K562 (cell line): Measurements from ENCODE around the gene PCSK5. TPM values are rescaled to one million over a fixed set of nuclear protein-coding genes. Genes with fewer than 3 reads are reported as not detected.

ENCODE experiments used
- ATAC-seq: fragments of 200-7000 bp; cut with Tn5 transposase; 3 replicates; pipeline ENCODE4 v1.9.1; 2020; ENCODE audit warnings: moderate library complexity
- BruUV-seq: library from RNA; stranded (reverse); fragments of 400-500 nt; replicated peaks from 2 replicates; lab custom pipeline; 2021; lab: Mats Ljungman, UMichigan
- CTCF ChIA-PET: fragments of 300-600 bp; formaldehyde crosslinking; extraction: SDS; loops from one replicate; lab custom pipeline; 2021; ENCODE audit warnings: low intra/inter-chr PET ratio; lab: Yijun Ruan, JAX
- POLR2A ChIA-PET: fragments of 300-600, 350-650 bp; sonication (Branson Sonifier 250); formaldehyde crosslinking; extraction: SDS; loops from one replicate; lab custom pipeline; 2021; ENCODE audit warnings: antibody characterized with exemption, inconsistent platforms; lab: Yijun Ruan, JAX
- DNase-seq, 4 experiments: peaks; one replicate each; pipeline versions ENCODE4 v3.0.0 to v3.0.0-alpha.2; 2011 to 2018; ENCODE audit warnings: low spot score in 3 of 4, mixed read lengths in 3 of 4; ENCODE audit errors: extremely low read depth in 1 of 4
- FAIRE-seq: peaks from 2 replicates; lab custom pipeline; 2011; peaks lifted over from hg19 to GRCh38; lab: Jason Lieb, UNC
- H2AFZ ChIP-seq: 2 replicates; pipeline ENCODE4 v1.6.0; 2011; ENCODE audit warnings: low read depth, low read length, control low read depth, inconsistent platforms
- H3K27ac ChIP-seq: fragments of 200-600 bp; 3 replicates; pipeline ENCODE4 v1.8.0; 2011; ENCODE audit warnings: low read depth, mild to moderate bottlenecking, control low read depth, inconsistent platforms, low read length, moderate library complexity, mixed read lengths; ENCODE audit errors: extremely low read depth
- H3K27me3 ChIP-seq, 2 experiments: fragments of 300-600 bp in 1 of 2; 2 replicates in 1 of 2; 3 replicates in 1 of 2; pipeline versions ENCODE4 v1.6.0 to v1.8.0; 2011; ENCODE audit warnings: inconsistent platforms in 2 of 2, low read length in 2 of 2, mild to moderate bottlenecking in 1 of 2, mixed read lengths in 1 of 2, moderate library complexity in 1 of 2; ENCODE audit not compliant: control insufficient read depth in 2 of 2, insufficient read depth in 2 of 2
- H3K36me3 ChIP-seq: fragments of 300-600 bp; 3 replicates; pipeline ENCODE4 v1.8.0; 2011; ENCODE audit warnings: mild to moderate bottlenecking, low read length, inconsistent platforms; ENCODE audit not compliant: control insufficient read depth, insufficient read depth
- H3K4me1 ChIP-seq, 2 experiments: fragments of 200-600 bp in 1 of 2; replicated peaks in 1 of 2; 2 replicates in 1 of 2; 3 replicates in 1 of 2; pipeline versions ENCODE4 v1.5.1 to v1.8.0; 2011; ENCODE audit warnings: inconsistent platforms in 2 of 2, low read length in 2 of 2, mild to moderate bottlenecking in 1 of 2, mixed read lengths in 1 of 2, moderate library complexity in 1 of 2; ENCODE audit not compliant: control insufficient read depth in 2 of 2, insufficient read depth in 2 of 2
- H3K4me2 ChIP-seq: 2 replicates; pipeline ENCODE4 v1.6.1; 2011; ENCODE audit warnings: low read length, control low read depth, inconsistent platforms, mixed read lengths; ENCODE audit not compliant: insufficient read depth
- H3K4me3 ChIP-seq: fragments of 200-600 bp; sonication (generic), shearing (Covaris generic); 2 replicates; pipeline ENCODE4 v1.5.1; 2016; ENCODE audit warnings: control low read depth, inconsistent platforms
- H3K79me2 ChIP-seq: fragments of 200-600 bp; 3 replicates; pipeline ENCODE4 v1.8.0; 2011; ENCODE audit warnings: low read length, inconsistent platforms; ENCODE audit not compliant: control insufficient read depth, insufficient read depth
- H3K9ac ChIP-seq, 2 experiments: 2 replicates each; pipeline versions ENCODE4 v1.6.0 to v1.6.1; 2011; ENCODE audit warnings: low read depth in 2 of 2, low read length in 2 of 2, control low read depth in 1 of 2, inconsistent platforms in 1 of 2, mild to moderate bottlenecking in 1 of 2, mixed read lengths in 1 of 2; ENCODE audit not compliant: insufficient read depth in 1 of 2
- H3K9me1 ChIP-seq: one replicate; pipeline ENCODE4 v1.6.0; 2011; ENCODE audit warnings: inconsistent platforms, mild to moderate bottlenecking, low read length, moderate library complexity; ENCODE audit not compliant: control insufficient read depth, insufficient read depth
- H3K9me3 ChIP-seq: replicated peaks from 2 replicates; pipeline ENCODE4 v1.5.1; 2011; ENCODE audit warnings: low read depth, low read length, inconsistent platforms; ENCODE audit not compliant: control insufficient read depth, insufficient read depth
- H4K20me1 ChIP-seq: replicated peaks from 2 replicates; pipeline ENCODE4 v1.6.1; 2011; ENCODE audit warnings: low read length, inconsistent platforms, mixed read lengths; ENCODE audit not compliant: control insufficient read depth, insufficient read depth
- SOX6 ChIP-seq: fragments of 450-650 bp; IDR thresholded peaks from 2 replicates; pipeline ENCODE4 v1.6.1; 2014; ENCODE audit warnings: mild to moderate bottlenecking
- STAT5B ChIP-seq: fragments of 250-450 bp; sonication (Bioruptor Pico); IDR thresholded peaks from 2 replicates; pipeline ENCODE4 v1.8.0; 2021; ENCODE audit warnings: mild to moderate bottlenecking, inconsistent platforms
- TAL1 ChIP-seq: fragments of 450-650 bp; IDR thresholded peaks from 2 replicates; pipeline ENCODE4 v1.6.1; 2016; ENCODE audit warnings: mild to moderate bottlenecking
- TSC22D4 ChIP-seq: fragments of 450-650 bp; IDR thresholded peaks from 2 replicates; pipeline ENCODE4 v1.6.1; 2016; ENCODE audit warnings: missing genetic modification characterization, missing biosample characterization, control low read depth
- WGBS: fragments of 100-300 bp; shearing (Covaris generic); methylation state at CpG from one replicate; pipeline ENCODE4 v1.1.6; 2016; ENCODE audit warnings: low coverage, mixed read lengths; ENCODE audit not compliant: insufficient coverage; ENCODE audit errors: missing lambda C conversion rate; 5-methylcytosine and 5-hydroxymethylcytosine counted together
- in situ Hi-C: fragments of 300-500 bp; cut with MboI; formaldehyde crosslinking; loops from 4 replicates; pipeline ENCODE4 v1.15.0; 2018; ENCODE audit warnings: inconsistent platforms, mixed read lengths
- intact Hi-C: fragments of 100-400 bp; cut with micrococcal nuclease; formaldehyde crosslinking; loops from 2 replicates; pipeline ENCODE4 v1.14.2; 2022
- polyA plus RNA-seq, 8 experiments: library from polyadenylated mRNA; depleted of rRNA in 4 of 8; stranded (reverse) in 5 of 8; unstranded in 3 of 8; fragments of >200 nt; fragmentation: Nextera tagmentation in 2 of 8; fragmentation: Illumina TruSeq in 1 of 8; extraction: Ambion mirVana in 2 of 8; extraction: Trizol in 1 of 8; gene quantifications; 2 replicates each; pipeline versions ENCODE4 v1.2.1 to v1.2.3, GENCODE V29; 2011 to 2014; ENCODE audit warnings: inconsistent platforms in 1 of 8, missing spikeins in 1 of 8
- total RNA-seq, 7 experiments: library from RNA; depleted of rRNA in 6 of 7; stranded (reverse); fragments of >200 nt in 6 of 7; fragmentation: Illumina TruSeq in 2 of 7; extraction: Trizol in 2 of 7; gene quantifications; 2 replicates each; pipeline versions ENCODE4 v1.2.1 to v1.2.3, GENCODE V29; 2011 to 2021; ENCODE audit warnings: low replicate concordance in 1 of 7
- TF ChIP-seq, protein P1 (sequence below): sonication (generic); formaldehyde crosslinking; IDR thresholded peaks from 2 replicates; pipeline ENCODE4 v1.8.0; 2023; ENCODE audit warnings: missing genetic modification reagents, mild to moderate bottlenecking, borderline replicate concordance
- TF ChIP-seq, protein P2 (sequence below): sonication (generic); formaldehyde crosslinking; IDR thresholded peaks from 2 replicates; pipeline ENCODE4 v1.8.0; 2023; ENCODE audit warnings: mild to moderate bottlenecking, missing genetic modification reagents

Gene PCSK5
- total and polyA plus RNA-seq, 9 of the 15 experiments (the other 6 are each of a cell fraction or from before 2014, with no cell fraction given): not detected

- TF ChIP-seq, protein P1, sequence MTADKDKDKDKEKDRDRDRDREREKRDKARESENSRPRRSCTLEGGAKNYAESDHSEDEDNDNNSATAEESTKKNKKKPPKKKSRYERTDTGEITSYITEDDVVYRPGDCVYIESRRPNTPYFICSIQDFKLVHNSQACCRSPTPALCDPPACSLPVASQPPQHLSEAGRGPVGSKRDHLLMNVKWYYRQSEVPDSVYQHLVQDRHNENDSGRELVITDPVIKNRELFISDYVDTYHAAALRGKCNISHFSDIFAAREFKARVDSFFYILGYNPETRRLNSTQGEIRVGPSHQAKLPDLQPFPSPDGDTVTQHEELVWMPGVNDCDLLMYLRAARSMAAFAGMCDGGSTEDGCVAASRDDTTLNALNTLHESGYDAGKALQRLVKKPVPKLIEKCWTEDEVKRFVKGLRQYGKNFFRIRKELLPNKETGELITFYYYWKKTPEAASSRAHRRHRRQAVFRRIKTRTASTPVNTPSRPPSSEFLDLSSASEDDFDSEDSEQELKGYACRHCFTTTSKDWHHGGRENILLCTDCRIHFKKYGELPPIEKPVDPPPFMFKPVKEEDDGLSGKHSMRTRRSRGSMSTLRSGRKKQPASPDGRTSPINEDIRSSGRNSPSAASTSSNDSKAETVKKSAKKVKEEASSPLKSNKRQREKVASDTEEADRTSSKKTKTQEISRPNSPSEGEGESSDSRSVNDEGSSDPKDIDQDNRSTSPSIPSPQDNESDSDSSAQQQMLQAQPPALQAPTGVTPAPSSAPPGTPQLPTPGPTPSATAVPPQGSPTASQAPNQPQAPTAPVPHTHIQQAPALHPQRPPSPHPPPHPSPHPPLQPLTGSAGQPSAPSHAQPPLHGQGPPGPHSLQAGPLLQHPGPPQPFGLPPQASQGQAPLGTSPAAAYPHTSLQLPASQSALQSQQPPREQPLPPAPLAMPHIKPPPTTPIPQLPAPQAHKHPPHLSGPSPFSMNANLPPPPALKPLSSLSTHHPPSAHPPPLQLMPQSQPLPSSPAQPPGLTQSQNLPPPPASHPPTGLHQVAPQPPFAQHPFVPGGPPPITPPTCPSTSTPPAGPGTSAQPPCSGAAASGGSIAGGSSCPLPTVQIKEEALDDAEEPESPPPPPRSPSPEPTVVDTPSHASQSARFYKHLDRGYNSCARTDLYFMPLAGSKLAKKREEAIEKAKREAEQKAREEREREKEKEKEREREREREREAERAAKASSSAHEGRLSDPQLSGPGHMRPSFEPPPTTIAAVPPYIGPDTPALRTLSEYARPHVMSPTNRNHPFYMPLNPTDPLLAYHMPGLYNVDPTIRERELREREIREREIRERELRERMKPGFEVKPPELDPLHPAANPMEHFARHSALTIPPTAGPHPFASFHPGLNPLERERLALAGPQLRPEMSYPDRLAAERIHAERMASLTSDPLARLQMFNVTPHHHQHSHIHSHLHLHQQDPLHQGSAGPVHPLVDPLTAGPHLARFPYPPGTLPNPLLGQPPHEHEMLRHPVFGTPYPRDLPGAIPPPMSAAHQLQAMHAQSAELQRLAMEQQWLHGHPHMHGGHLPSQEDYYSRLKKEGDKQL (CRISPR knock-in tag): no peak
- TF ChIP-seq TSC22D4 (tag): no peak
- TF ChIP-seq, protein P2, sequence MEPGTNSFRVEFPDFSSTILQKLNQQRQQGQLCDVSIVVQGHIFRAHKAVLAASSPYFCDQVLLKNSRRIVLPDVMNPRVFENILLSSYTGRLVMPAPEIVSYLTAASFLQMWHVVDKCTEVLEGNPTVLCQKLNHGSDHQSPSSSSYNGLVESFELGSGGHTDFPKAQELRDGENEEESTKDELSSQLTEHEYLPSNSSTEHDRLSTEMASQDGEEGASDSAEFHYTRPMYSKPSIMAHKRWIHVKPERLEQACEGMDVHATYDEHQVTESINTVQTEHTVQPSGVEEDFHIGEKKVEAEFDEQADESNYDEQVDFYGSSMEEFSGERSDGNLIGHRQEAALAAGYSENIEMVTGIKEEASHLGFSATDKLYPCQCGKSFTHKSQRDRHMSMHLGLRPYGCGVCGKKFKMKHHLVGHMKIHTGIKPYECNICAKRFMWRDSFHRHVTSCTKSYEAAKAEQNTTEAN: no peak
- TF ChIP-seq, all 486 proteins: peak for 0
Measured at GRCh38 chr9:76023715-76024195, 133.3 kb downstream of the PCSK5 start (continued).

DNA sequence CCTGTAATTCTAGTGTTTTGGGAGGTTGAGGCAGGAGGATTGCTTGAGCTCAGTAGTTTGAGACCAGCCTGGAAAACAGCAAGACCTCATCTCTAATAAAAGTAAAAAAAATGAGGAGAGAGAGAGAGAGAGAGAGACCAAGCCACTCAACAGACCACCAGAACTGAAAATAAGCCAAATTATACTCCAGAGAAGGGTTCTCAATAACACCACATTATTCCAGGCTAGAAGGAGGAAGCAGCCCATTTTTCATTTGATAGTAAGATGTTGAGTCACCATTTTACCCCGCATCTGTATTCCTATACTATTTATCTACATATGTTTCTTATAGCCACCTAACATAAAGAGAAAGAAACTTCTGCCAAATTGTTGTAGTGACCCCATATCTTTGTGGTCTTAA is 134.8 kb downstream of the PCSK5 start:
- H3K4me1 ChIP-seq: no peaks in the 10 kb centered on the region
- WGBS: 0% methylated on average over 1 of the region's 1 CpG
- H3K36me3 ChIP-seq: no peaks in the 10 kb centered on the region
- ChIA-PET POLR2A (no interaction called here), CTCF (no interaction called here)
- no peaks in the 10 kb centered on the region for H3K27me3 ChIP-seq
- BruUV-seq: no TSS peak
- no peak overlapping the region for H3K27ac ChIP-seq
- DNase-seq: no peak
- H3K4me2 ChIP-seq: no peak overlapping the region
- no peak overlapping the region for H3K4me3 ChIP-seq
- in situ Hi-C loops: no loop called here
- no peak overlapping the region for H2AFZ ChIP-seq
- H3K79me2 ChIP-seq: no peaks in the 10 kb centered on the region
- H3K9me3 ChIP-seq: no peaks in the 10 kb centered on the region
- H3K9me1 ChIP-seq: no peaks in the 10 kb centered on the region
- ATAC-seq: no peak
- no peak for FAIRE-seq
- no peak overlapping the region for H3K9ac ChIP-seq
- H4K20me1 ChIP-seq: no peaks in the 10 kb centered on the region
- intact Hi-C loops: no loop called here
- TF ChIP-seq SOX6 (no peak), STAT5B (CRISPR knock-in tag) (no peak), TAL1 (no peak)
